Gastroesophageal sphincter (tissue), 4 donors: ENCODE measurements around the gene ADH6. TPM values are rescaled to one million over a fixed set of nuclear protein-coding genes. Genes with fewer than 3 reads are reported as not detected.

Experiments
- ATAC-seq: fragments of 150-250 bp; one replicate; pipeline ENCODE4 v1.9.1; 2016; ENCODE audit warnings: mild to moderate bottlenecking, moderate library complexity
- H3K27ac ChIP-seq, 4 donors: fragments of 200-600 bp; sonication (generic) in 3 of 4; 1 replicate in 3 of 4; 2 replicates in 1 of 4; pipeline ENCODE4 v1.5.1; 2016 to 2019
- H3K27me3 ChIP-seq: fragments of 200-600 bp; sonication (generic); one replicate; pipeline ENCODE4 v1.5.1; 2019
- H3K36me3 ChIP-seq, 2 donors: fragments of 200-600 bp; sonication (generic); one replicate each; pipeline ENCODE4 v1.5.1; 2019; ENCODE audit warnings: control low read depth in 1 of 2
- H3K4me1 ChIP-seq, 3 donors: fragments of 200-600 bp; sonication (generic); 1 replicate in 2 of 3; 2 replicates in 1 of 3; pipeline ENCODE4 v1.5.1; 2016 to 2019; ENCODE audit warnings: control low read depth in 2 of 3
- H3K4me3 ChIP-seq, 2 donors: fragments of 200-600 bp; sonication (generic); one replicate each; pipeline ENCODE4 v1.5.1; 2019; ENCODE audit warnings: mild to moderate bottlenecking in 1 of 2, moderate library complexity in 1 of 2
- H3K9me3 ChIP-seq, 3 donors: fragments of 200-600 bp; sonication (generic); one replicate each; pipeline ENCODE4 v1.5.1; 2017 to 2019; ENCODE audit warnings: control low read depth in 2 of 3
- EP300 ChIP-seq: sonication (generic); formaldehyde crosslinking; IDR thresholded peaks from one replicate; pipeline ENCODE4 v1.6.1; 2017; ENCODE audit warnings: antibody characterized with exemption, mild to moderate bottlenecking
- POLR2A ChIP-seq, 2 donors: fragments of 450-650 bp; IDR thresholded peaks; one replicate each; pipeline ENCODE4 v1.6.1; 2017; ENCODE audit warnings: antibody characterized with exemption in 2 of 2, mild to moderate bottlenecking in 2 of 2, moderate library complexity in 1 of 2
- POLR2AphosphoS5 ChIP-seq: sonication (generic); formaldehyde crosslinking; IDR thresholded peaks from one replicate; pipeline ENCODE4 v1.6.1; 2017; ENCODE audit warnings: antibody characterized with exemption
- WGBS, 2 donors: methylation state at CpG; one replicate each; pipeline ENCODE4 v1.1.5; 2018; ENCODE audit warnings: low coverage in 1 of 2; 5-methylcytosine and 5-hydroxymethylcytosine counted together
- total RNA-seq, 4 donors: library from RNA; depleted of rRNA; stranded (reverse); fragments of >200 nt; gene quantifications; one replicate each; pipeline ENCODE4 v1.1.0, GENCODE V29; 2016
- TF ChIP-seq, protein P1 (sequence below), 4 experiments: fragments of 200-600 bp in 2 of 4; fragments of 450-650 bp in 2 of 4; sonication (generic) in 1 of 4; IDR thresholded peaks; one replicate each; pipeline ENCODE4 v1.5.1; 2017 to 2019; ENCODE audit warnings: antibody characterized with exemption in 4 of 4, mild to moderate bottlenecking in 2 of 4, moderate library complexity in 2 of 4

Gene ADH6
- total RNA-seq, 4 donors from 2014 or later: 0.19 TPM; not detected in 3

DNA sequence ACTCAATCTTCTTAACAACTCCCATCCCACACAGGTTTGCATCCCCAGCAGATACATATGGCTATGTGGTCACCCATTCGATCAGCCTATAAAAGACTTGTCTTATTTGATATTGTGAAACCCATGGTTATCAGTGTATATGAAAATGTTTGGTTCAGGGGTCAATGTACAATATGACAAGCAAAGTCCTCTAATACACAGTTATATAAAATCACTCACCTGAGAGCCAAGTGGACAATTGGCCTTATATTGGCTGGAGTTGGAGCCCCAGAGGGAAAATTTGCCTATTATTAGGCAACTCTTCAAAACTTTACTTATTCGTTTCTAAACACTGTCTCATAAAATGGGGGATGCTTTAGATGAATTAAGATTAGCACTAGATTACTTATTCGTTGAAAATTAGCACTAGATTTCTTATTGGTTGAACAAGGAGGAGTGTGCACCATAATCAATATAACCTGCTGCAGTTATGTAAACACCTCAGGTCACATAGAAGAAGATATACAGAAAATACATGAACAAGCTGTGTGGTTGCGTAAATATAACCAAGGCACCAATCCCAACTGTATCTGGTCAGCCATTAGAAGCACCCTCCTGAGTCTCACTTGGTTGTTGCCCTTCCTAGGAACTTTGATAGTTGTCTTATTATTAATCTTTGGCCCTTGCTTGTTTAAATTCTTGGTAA, 64.2 kb downstream of the ADH6 start:
- TF ChIP-seq EP300 (no peak), POLR2AphosphoS5 (no peak), POLR2A (IDR thresholded peaks at IDR 0.05) (no peak)
- TF ChIP-seq, protein P1, sequence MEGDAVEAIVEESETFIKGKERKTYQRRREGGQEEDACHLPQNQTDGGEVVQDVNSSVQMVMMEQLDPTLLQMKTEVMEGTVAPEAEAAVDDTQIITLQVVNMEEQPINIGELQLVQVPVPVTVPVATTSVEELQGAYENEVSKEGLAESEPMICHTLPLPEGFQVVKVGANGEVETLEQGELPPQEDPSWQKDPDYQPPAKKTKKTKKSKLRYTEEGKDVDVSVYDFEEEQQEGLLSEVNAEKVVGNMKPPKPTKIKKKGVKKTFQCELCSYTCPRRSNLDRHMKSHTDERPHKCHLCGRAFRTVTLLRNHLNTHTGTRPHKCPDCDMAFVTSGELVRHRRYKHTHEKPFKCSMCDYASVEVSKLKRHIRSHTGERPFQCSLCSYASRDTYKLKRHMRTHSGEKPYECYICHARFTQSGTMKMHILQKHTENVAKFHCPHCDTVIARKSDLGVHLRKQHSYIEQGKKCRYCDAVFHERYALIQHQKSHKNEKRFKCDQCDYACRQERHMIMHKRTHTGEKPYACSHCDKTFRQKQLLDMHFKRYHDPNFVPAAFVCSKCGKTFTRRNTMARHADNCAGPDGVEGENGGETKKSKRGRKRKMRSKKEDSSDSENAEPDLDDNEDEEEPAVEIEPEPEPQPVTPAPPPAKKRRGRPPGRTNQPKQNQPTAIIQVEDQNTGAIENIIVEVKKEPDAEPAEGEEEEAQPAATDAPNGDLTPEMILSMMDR (IDR thresholded peaks at IDR 0.05): no peak
- 89 to 94% methylated on average over 4 of the region's 4 CpGs for WGBS, 2 donors
- Histone ChIP-seq H3K27me3 (no peaks in the 10 kb centered on the region), H3K36me3 (no peaks in the 10 kb centered on the region), H3K4me3 (no peak overlapping the region), H3K4me1 (no peaks in the 10 kb centered on the region), H3K9me3 (no peaks in the 10 kb centered on the region), H3K27ac (no peak overlapping the region)
- no peak for ATAC-seq

Other genes with a start within 250 kb of the ADH6 start
- 10 to 100 TPM; 37.9 to 87.6 (median 45.9) TPM for gene METAP1, start 223.5 kb downstream of the ADH6 start, total RNA-seq
- gene ADH5, start 130.5 kb downstream of the ADH6 start, total RNA-seq: 100 to 1,000 TPM; 299 to 529 (median 465) TPM
- 10 to 100 TPM in 1 of 4 donors, 1 to 10 TPM in 3; 1.1 to 10.9 (median 4.1) TPM for gene ADH4, start 74.9 kb downstream of the ADH6 start, total RNA-seq
- 1 to 10 TPM in 1 of 4 donors, under 1 TPM in 1, not detected in 2; 0.54 to 1.4 TPM for gene ADH1A, start 71.7 kb upstream of the ADH6 start, total RNA-seq
- 100 to 1,000 TPM; 224 to 714 (median 463) TPM for gene ADH1B, start 102.2 kb upstream of the ADH6 start, total RNA-seq
- 10 to 100 TPM in 1 of 4 donors, 1 to 10 TPM in 3; 2.6 to 11.3 (median 7.2) TPM for gene ADH1C, start 133.5 kb upstream of the ADH6 start, total RNA-seq
- 1 to 10 TPM in 2 of 4 donors, under 1 TPM in 1, not detected in 1; 0.13 to 9.9 (median 1.2) TPM for gene ADH7, start 216.1 kb upstream of the ADH6 start, total RNA-seq